PFSK-1 (cell line): ENCODE measurements around the gene HS1BP3.

Source experiments
- FOXP2 ChIP-seq: optimal IDR thresholded peaks from 2 replicates; pipeline ENCODE3; 2011; ENCODE audit warnings: borderline replicate concordance, control low read depth, inconsistent platforms; ENCODE audit not compliant: insufficient read depth; ENCODE audit errors: extremely low read length, extremely low read depth
- POLR2AphosphoS5 ChIP-seq: IDR thresholded peaks from 2 replicates; pipeline ENCODE4 v1.6.1; 2012; ENCODE audit warnings: low read depth, mild to moderate bottlenecking, control low read depth, low read length, moderate library complexity
- SIN3A ChIP-seq: IDR thresholded peaks from 2 replicates; pipeline ENCODE4 v1.6.1; 2012; ENCODE audit warnings: mild to moderate bottlenecking, low read length, moderate library complexity, borderline replicate concordance; ENCODE audit not compliant: insufficient read depth
- TAF1 ChIP-seq: IDR thresholded peaks from 2 replicates; pipeline ENCODE4 v1.6.1; 2012; ENCODE audit warnings: low read length, control low read depth, borderline replicate concordance; ENCODE audit not compliant: insufficient read depth
- TF ChIP-seq, protein P1 (sequence below), 2 experiments: IDR thresholded peaks; 2 replicates each; pipeline versions ENCODE4 v1.6.1 to v1.8.0; 2011 to 2012; ENCODE audit warnings: low read depth in 2 of 2, low read length in 2 of 2, control low read depth in 1 of 2, inconsistent platforms in 1 of 2, mild to moderate bottlenecking in 1 of 2, moderate library complexity in 1 of 2; ENCODE audit not compliant: insufficient read depth in 1 of 2

Gene HS1BP3

GRCh38 chr2:20615466-20616241, 35.2 kb downstream of the HS1BP3 start:
- TF ChIP-seq FOXP2, result no peak
- no peak for TF ChIP-seq TAF1
- TF ChIP-seq, protein P1, sequence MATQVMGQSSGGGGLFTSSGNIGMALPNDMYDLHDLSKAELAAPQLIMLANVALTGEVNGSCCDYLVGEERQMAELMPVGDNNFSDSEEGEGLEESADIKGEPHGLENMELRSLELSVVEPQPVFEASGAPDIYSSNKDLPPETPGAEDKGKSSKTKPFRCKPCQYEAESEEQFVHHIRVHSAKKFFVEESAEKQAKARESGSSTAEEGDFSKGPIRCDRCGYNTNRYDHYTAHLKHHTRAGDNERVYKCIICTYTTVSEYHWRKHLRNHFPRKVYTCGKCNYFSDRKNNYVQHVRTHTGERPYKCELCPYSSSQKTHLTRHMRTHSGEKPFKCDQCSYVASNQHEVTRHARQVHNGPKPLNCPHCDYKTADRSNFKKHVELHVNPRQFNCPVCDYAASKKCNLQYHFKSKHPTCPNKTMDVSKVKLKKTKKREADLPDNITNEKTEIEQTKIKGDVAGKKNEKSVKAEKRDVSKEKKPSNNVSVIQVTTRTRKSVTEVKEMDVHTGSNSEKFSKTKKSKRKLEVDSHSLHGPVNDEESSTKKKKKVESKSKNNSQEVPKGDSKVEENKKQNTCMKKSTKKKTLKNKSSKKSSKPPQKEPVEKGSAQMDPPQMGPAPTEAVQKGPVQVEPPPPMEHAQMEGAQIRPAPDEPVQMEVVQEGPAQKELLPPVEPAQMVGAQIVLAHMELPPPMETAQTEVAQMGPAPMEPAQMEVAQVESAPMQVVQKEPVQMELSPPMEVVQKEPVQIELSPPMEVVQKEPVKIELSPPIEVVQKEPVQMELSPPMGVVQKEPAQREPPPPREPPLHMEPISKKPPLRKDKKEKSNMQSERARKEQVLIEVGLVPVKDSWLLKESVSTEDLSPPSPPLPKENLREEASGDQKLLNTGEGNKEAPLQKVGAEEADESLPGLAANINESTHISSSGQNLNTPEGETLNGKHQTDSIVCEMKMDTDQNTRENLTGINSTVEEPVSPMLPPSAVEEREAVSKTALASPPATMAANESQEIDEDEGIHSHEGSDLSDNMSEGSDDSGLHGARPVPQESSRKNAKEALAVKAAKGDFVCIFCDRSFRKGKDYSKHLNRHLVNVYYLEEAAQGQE (IDR thresholded peaks at IDR 0.05; ENCODE audit: insufficient read depth in 1 of 2, low read depth in 2 of 2, low read length in 2 of 2), result no peak
- no peak for TF ChIP-seq SIN3A
- no peak for TF ChIP-seq POLR2AphosphoS5

- no peak for TF ChIP-seq TAF1
Measured at GRCh38 chr2:20615068-20615465, 35.8 kb downstream of the HS1BP3 start.

DNA sequence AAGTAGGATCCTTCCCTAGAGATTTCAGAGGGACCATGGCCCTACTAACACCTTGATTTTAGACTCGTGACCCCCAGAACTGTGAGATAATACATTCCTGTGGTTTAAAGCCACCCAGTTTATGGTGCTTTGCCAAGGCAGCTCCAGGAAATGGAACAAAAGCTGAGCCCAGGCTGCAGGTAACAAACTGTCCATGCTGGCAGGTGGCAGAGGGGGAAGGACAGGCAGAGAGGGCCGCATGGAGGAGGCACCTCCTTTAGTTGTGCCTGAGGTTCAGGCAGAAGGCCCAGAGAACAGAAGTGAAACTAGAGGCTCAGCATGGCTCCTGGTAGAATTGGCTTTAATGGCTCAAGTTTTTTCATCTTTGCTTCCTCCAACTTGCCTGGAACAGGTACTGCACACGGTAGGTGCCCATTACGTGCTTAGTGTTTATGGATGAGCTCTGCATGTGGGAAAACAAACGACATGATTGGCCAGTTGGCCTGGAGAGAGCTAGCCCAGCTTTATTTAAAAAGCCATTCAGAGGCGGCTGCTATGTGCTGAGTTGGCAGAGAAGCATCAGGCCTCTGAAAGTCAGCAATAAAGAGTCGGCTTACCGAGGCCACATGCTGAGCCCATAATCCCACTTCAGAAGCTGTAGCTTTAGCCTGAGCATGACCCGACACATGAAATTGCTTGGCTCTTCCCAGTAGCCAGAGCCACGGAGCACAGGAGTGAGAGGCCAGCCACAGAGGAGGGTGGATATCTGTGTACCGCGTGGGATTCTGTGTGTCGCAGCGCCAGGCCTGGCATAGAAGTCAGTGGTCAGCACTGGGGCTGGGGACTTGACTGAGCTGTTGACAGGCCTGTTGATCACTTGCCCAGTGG, 36.5 kb downstream of the HS1BP3 start:
- TF ChIP-seq FOXP2, result no peak
- TF ChIP-seq SIN3A, result no peak
- no peak for TF ChIP-seq TAF1
- TF ChIP-seq, protein P1 (IDR thresholded peaks at IDR 0.05; ENCODE audit: insufficient read depth in 1 of 2, low read depth in 2 of 2, low read length in 2 of 2), result no peak
- TF ChIP-seq POLR2AphosphoS5, result no peak

DNA sequence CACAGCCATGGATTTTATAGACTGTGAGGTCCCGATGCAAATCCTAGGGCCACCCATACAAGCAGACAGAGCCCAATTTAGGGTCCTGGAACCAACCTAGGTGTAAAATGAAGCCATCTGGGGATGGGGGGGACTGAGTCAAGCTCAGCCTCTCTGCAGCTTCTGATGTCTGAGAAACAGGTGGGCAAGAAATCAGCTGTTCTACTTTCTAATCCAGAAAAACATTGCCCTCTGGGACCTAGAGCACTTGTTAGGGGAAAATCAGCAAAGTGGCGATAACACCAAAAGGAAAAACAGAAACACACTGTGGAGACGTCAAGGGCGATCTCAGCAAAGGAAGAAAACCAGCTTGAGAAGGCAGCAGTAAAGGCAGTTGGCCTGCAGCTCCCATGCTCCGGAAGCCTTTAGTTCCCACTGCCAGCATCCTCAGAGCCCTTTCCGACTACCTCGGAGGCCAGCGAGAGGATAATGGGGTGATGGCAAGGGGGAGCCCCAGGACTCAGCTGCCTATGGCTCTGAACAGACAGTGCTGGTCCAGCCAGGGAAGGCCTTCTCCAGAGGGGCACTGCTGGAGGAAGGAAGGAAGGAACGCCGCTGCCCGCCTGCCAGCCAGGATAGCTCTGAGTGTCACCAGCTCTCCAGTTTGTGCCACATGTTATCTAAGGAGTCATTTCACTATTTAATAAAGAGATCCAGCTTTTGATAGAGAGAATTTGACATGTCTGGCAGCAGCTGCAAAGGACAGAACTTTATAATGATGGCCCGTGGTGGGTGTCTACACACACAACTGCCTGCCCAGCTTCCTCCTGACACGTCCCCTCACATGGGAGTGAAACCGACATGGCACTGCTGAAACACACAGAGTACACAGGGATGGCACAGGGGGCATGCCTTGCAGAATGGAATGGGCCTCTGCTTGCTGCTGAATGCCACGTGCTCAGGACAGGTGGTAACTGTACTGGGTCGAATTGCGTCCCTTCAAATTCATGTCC, 37.7 kb downstream of the HS1BP3 start:
- TF ChIP-seq, protein P1 (IDR thresholded peaks at IDR 0.05; ENCODE audit: insufficient read depth in 1 of 2, low read depth in 2 of 2, low read length in 2 of 2), result no peak
- TF ChIP-seq FOXP2 (no peak), TAF1 (no peak), SIN3A (no peak), POLR2AphosphoS5 (no peak)

DNA sequence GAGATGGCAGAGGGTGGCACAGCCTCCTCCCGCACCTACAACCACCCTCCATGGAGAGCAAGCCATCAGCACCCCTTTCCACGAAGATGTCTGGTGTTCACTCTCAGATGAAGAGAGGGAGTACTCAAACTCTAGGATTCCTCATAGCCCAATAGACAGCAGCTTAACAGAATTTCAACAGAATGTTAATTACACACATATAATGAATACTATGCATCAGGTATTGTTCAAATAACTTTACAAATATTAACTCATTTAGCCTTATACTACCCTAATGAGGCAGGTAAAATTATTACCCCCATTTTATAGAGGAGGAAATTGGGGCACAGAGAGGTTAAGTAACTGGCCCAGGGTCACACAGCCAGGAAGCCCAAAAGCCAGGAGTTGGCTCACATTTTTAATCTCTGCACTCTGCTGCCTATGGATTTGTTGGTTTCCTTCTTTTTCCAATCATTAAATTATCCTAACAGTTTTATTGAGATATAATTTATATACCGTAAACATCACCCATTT, 39.0 kb downstream of the HS1BP3 start:
- TF ChIP-seq TAF1 (no peak), FOXP2 (no peak), SIN3A (no peak), POLR2AphosphoS5 (no peak)
- TF ChIP-seq, protein P1 (IDR thresholded peaks at IDR 0.05; ENCODE audit: insufficient read depth in 1 of 2, low read depth in 2 of 2, low read length in 2 of 2), result no peak
